GM10248 (cell line): ENCODE measurements around the gene RHOH.

Experiments
- CTCF ChIA-PET: fragments of 300-600 bp; sonication (Branson Sonifier 250); formaldehyde crosslinking; extraction: SDS; loops from one replicate; lab custom pipeline; 2021; ENCODE audit warnings: antibody characterized with exemption; lab: Yijun Ruan, JAX
- POLR2A ChIA-PET: fragments of 350-650 bp; sonication (Branson Sonifier 250); formaldehyde crosslinking; extraction: SDS; loops from one replicate; lab custom pipeline; 2020; ENCODE audit warnings: antibody characterized with exemption; lab: Yijun Ruan, JAX
- DNase-seq: peaks from one replicate; pipeline ENCODE4 v3.0.0; 2012; ENCODE audit errors: extremely low spot score
- TF ChIP-seq, protein P1 (sequence below): IDR thresholded peaks from 2 replicates; pipeline ENCODE4 v1.5.1; 2012; ENCODE audit warnings: mild to moderate bottlenecking, low read depth; ENCODE audit errors: extremely low read depth, missing control alignments, control extremely low read depth

RHOH gene

DNA sequence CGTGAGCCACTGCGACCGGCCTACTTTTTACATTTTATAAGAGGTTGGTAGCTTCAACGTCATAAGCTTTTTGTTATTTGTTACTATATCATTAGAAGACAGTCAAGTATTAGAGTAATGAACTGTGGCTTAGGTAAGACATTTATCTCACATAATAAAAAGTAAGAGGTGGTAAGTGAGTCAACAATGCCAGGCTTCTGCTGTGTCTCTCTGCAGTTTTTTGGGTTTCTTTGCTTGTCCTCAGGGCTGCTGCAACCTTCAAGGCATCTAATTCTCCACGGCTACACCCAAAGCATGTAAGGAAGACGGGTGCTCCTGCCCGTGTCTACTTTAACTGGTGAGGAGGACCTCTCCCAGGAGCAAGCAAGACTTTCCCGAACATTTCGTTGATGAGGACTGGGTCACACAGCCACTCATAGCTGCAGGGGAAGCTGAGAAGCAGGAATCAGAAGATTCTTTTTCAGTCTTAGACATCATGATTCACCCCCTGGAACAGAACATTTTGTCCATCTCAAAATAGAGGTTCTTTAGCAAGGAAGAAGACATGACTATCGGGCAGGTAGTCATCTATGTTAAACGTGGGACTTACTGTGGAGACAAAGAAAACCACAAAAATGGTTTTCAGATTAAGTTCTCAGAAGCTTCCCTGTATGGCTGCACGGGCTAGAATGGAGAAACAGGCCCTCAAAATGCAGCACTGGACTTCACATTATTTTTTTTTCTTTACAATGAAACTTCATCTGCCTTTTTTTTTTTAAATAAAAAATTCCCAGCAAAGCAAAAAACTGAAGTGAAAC is 13.0 kb upstream of the RHOH start:
- no peak for DNase-seq
- ChIA-PET POLR2A (no interaction called here), CTCF (interaction anchor here (1.0 to 1.8 kb wide), 6 partner anchors 10 to 141 kb away, joined by 3 to 6 read pairs (median 4); no protein-coding TSS in a partner anchor)
- TF ChIP-seq, protein P1, sequence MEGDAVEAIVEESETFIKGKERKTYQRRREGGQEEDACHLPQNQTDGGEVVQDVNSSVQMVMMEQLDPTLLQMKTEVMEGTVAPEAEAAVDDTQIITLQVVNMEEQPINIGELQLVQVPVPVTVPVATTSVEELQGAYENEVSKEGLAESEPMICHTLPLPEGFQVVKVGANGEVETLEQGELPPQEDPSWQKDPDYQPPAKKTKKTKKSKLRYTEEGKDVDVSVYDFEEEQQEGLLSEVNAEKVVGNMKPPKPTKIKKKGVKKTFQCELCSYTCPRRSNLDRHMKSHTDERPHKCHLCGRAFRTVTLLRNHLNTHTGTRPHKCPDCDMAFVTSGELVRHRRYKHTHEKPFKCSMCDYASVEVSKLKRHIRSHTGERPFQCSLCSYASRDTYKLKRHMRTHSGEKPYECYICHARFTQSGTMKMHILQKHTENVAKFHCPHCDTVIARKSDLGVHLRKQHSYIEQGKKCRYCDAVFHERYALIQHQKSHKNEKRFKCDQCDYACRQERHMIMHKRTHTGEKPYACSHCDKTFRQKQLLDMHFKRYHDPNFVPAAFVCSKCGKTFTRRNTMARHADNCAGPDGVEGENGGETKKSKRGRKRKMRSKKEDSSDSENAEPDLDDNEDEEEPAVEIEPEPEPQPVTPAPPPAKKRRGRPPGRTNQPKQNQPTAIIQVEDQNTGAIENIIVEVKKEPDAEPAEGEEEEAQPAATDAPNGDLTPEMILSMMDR, result no peak

DNA sequence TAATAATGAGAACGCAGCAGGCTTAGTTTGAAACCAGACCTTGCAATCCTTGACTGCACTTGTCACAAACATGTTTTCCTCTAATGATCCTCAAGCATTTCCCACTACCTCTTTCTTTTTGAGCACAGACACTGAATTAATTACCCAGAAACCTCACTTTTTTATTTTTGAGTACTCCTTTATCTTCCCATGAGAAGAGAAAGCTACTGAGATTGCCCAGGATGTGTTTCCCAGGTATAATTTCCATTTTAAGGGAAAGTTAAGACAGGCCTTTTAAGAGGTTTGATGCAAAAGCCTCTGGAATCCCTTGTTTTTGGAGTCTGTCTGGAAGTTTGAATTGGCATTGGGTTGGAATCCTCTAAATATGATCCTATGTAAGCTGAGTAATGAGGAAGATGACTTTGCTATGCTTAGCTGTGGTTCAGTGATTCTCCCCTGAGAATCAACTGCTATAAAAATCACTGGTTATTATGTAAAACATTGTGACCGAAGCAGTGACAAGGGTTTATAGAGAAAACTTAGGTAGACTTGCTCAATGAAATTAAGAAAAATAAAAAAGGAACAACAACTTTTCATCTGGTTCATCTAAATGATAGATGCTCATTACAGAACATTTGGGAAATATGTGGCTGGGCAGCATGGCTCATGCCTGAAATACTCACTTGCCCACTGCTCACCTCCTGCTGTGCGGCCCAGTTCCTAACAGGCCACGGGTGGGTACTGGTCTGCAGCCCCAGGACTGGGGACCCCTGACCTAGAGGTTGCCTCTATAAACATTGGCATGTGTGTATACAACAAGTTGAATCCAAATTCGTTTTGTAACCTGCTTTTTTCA is 10.8 kb upstream of the RHOH start:
- TF ChIP-seq, protein P1, result no peak
- ChIA-PET POLR2A (interaction anchor here (0.7 to 2.6 kb wide), 3 partner anchors 9 to 19 kb away, joined by 4 to 5 read pairs (median 5); no protein-coding TSS in a partner anchor), CTCF (interaction anchor here (1.0 to 3.4 kb wide), 7 partner anchors 9 to 131 kb away, joined by 3 to 13 read pairs (median 4); partner anchors contain the start of gene RHOH)
- DNase-seq, result peak; percentile 59

DNA sequence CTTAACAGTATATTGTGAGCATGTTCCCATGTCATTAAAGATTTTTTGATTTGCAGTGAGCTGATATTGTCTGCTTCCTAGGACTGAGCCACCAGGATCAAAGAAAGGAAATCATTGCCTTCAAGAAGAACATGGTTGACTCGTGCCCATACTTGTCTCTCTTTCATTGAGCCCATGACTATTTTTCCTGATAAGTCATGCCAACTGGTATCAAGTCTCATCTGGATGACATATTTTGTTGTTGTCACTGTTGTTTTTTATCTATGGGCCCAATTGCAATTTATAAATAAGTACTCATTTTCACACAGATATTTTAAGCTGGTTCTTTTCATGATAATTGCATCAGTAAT is 10.2 kb upstream of the RHOH start:
- POLR2A ChIA-PET, result interaction anchor here (0.7 to 2.6 kb wide), 2 partner anchors 8 to 18 kb away, joined by 5 read pairs; no protein-coding TSS in a partner anchor

DNA sequence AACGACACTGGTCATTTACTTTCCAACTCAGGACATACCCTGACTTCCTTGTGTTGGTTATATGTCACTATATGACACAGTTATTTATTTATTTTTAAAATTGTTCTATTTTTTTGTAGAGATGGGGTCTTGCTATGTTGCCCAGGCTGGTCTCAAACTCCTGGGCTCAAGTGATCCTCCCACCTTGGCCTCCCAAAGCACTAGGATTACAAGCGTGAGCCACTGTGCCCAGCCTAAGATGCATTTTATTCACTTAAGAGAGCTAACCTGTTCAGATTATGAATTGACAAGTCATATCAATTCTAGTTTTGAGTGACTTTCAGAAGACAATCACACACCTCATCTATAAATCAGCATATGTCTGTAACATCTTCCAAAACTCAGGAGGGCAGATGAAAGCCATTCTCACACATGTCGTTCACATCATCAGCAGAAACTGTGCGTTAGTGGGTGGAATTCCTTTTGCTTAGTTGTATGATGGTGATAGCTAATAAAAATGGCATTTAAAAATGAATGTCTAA is 9.4 kb upstream of the RHOH start:
- no peak for DNase-seq
- TF ChIP-seq, protein P1, result no peak
- POLR2A ChIA-PET, result interaction anchor here (2.6 kb wide), 1 partner anchor 17 kb away, joined by 5 read pairs; no protein-coding TSS in a partner anchor
- CTCF ChIA-PET, result interaction anchor here (1.3 to 3.4 kb wide), 7 partner anchors 8 to 130 kb away, joined by 3 to 13 read pairs (median 6); partner anchors contain the start of gene RHOH

More for the DNA sequence above, 10.2 kb upstream of the RHOH start:
- CTCF ChIA-PET, result interaction anchor here (1.0 to 3.4 kb wide), 7 partner anchors 9 to 130 kb away, joined by 3 to 13 read pairs (median 6); partner anchors contain the start of gene RHOH
- DNase-seq, result no peak
- TF ChIP-seq, protein P1, result no peak

DNA sequence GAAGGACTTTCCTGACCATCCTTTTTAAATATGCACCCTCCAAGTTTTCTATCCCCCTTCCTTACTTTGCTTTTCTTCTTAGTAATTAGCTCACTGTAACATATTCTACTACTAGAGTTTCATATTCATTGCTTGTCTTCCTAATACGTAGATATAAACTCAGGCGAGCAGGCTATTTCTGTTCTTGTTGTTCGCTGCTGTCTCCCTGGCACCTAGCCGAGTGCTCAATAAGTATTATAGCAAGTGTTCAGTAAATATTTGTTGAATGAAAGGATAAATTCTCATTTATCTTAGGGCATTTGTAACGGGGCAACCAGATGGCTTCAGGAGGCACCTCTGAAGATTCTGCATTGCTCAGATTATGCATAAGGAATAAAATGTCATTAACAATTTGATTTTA is 6.8 kb upstream of the RHOH start:
- POLR2A ChIA-PET, result interaction anchor here (1.8 kb wide), 1 partner anchor 10 kb away, joined by 4 read pairs; no protein-coding TSS in a partner anchor
- DNase-seq, result no peak
- CTCF ChIA-PET, result interaction anchor here (1.2 to 4.5 kb wide), 3 partner anchors 10 to 118 kb away, joined by 3 to 14 read pairs (median 4); no protein-coding TSS in a partner anchor
- TF ChIP-seq, protein P1, result no peak

DNA sequence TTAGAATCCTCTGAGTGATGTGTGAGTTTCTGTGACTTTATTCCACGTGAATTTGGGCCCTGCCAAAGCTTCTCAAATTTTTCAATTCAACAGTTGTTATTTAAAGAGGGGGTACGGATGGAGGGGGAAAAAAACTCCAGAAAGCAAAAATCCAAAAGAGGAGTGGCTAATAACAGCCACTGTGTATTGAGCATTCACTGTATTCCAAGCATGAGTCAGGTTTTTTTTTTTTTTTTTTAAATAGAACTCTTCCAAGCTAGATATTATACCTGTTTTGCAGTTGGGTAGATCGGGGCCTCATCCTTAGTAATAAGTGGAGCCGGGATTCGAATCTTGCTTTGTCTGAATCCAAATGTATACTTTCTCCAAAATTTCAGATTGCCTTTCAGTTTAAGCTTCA is 6.4 kb upstream of the RHOH start:
- TF ChIP-seq, protein P1, result no peak
- ChIA-PET POLR2A (interaction anchor here (0.6 to 1.8 kb wide), 2 partner anchors 10 to 46 kb away, joined by 3 to 4 read pairs; no protein-coding TSS in a partner anchor), CTCF (interaction anchor here (1.2 to 4.5 kb wide), 5 partner anchors 8 to 117 kb away, joined by 3 to 14 read pairs (median 4); no protein-coding TSS in a partner anchor)
- DNase-seq, result no peak
